Osteocyte (in vitro differentiated cells): Measurements from ENCODE around the gene RASSF10. TPM values are rescaled to one million over a fixed set of nuclear protein-coding genes. Genes with fewer than 3 reads are reported as not detected.

Experiments
- DNase-seq: peaks from one replicate; pipeline ENCODE4 v3.0.0; 2021; ENCODE audit warnings: mixed read lengths; ENCODE audit not compliant: unreplicated experiment; ENCODE audit errors: extremely low spot score
- H3K27ac Mint-ChIP-seq: one replicate; pipeline ENCODE4 v1.8.0; 2021; ENCODE audit warnings: mild to moderate bottlenecking, mixed read lengths; ENCODE audit not compliant: unreplicated experiment
- H3K27me3 Mint-ChIP-seq: one replicate; pipeline ENCODE4 v1.8.0; 2021; ENCODE audit warnings: mixed read lengths; ENCODE audit not compliant: unreplicated experiment
- H3K36me3 Mint-ChIP-seq: one replicate; pipeline ENCODE4 v1.8.0; 2021; ENCODE audit warnings: mixed read lengths; ENCODE audit not compliant: unreplicated experiment
- H3K4me1 Mint-ChIP-seq: one replicate; pipeline ENCODE4 v1.8.0; 2021; ENCODE audit warnings: mixed read lengths; ENCODE audit not compliant: unreplicated experiment
- H3K4me3 Mint-ChIP-seq: one replicate; pipeline ENCODE4 v1.8.0; 2021; ENCODE audit warnings: mild to moderate bottlenecking, moderate library complexity, mixed read lengths; ENCODE audit not compliant: unreplicated experiment
- H3K9me3 Mint-ChIP-seq: one replicate; pipeline ENCODE4 v1.8.0; 2021; ENCODE audit warnings: mixed read lengths; ENCODE audit not compliant: unreplicated experiment
- CTCF ChIP-seq: fragments of 200-600 bp; sonication (generic); IDR thresholded peaks from 2 replicates; pipeline ENCODE4 v1.5.0; 2021; ENCODE audit warnings: antibody characterized with exemption, mild to moderate bottlenecking, moderate library complexity
- total RNA-seq: library from RNA; stranded (reverse); gene quantifications from 2 replicates; pipeline ENCODE4 v1.2.1, GENCODE V29; 2021

RASSF10 gene
- total RNA-seq, 1 donor from 2014 or later = not detected

DNA sequence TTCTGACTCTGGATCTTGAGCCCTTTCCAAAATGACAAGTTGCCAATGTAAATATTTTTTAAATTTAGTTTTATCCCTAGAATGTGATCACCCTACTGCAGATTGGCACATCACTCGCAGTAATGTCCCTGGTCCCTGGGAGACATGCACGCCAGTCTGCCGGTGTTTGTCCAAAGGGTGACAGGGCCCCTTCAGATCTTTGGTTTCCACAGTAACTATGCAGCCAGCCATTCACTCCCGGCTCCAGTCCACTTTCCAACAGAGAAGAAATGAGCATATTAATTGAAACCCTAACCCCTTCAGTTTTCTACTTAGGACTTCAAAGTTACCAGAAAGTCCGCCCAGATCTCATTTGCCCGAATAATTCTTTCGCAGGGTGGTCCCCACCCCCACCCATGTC, 25.8 kb upstream of the RASSF10 start:
- peaks cover 76% of the 10 kb centered on the region for H3K27me3 Mint-ChIP-seq
- no peak for DNase-seq
- H3K9me3 Mint-ChIP-seq = no peaks in the 10 kb centered on the region
- H3K4me1 Mint-ChIP-seq = no peaks in the 10 kb centered on the region
- H3K36me3 Mint-ChIP-seq = no peaks in the 10 kb centered on the region
- H3K4me3 Mint-ChIP-seq = no peak overlapping the region
- no peak for TF ChIP-seq CTCF
- H3K27ac Mint-ChIP-seq = no peak overlapping the region

DNA sequence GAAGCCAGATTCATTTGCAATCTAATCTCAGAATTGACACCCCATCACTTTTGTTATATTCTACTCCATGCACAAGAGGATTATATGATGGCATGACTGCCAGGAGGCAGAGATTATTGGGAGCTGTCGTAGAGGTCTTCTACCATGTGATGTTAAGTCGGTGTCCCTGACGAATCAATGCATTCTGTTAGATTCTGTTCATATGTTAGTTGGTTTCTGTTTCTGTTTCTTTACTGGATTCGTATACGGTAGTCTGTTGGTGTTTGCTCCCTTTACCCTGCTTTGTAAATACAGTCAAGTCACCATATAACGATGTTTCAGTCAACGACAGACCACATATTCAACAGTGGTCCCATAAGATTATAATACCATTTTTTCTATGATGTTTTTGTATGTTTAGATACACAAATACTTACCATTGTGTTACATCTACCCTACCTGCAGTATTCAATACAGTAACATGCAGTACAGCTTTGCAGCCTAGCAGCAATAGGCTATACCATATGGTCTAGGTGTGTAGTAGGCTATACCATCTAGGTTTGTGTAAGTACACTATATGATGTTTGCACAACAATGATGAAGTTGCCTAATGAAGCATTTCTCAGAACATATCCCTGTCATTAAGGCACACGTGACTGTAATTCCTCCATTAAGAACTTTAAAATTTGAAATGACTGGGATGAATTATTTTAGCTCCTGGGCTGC, 22.8 kb upstream of the RASSF10 start:
- no peak for TF ChIP-seq CTCF
- Mint-ChIP-seq H3K27ac (no peak overlapping the region), H3K36me3 (no peaks in the 10 kb centered on the region), H3K27me3 (peaks cover 68% of the 10 kb centered on the region), H3K4me1 (no peaks in the 10 kb centered on the region), H3K4me3 (no peak overlapping the region), H3K9me3 (no peaks in the 10 kb centered on the region)
- DNase-seq = no peak

DNA sequence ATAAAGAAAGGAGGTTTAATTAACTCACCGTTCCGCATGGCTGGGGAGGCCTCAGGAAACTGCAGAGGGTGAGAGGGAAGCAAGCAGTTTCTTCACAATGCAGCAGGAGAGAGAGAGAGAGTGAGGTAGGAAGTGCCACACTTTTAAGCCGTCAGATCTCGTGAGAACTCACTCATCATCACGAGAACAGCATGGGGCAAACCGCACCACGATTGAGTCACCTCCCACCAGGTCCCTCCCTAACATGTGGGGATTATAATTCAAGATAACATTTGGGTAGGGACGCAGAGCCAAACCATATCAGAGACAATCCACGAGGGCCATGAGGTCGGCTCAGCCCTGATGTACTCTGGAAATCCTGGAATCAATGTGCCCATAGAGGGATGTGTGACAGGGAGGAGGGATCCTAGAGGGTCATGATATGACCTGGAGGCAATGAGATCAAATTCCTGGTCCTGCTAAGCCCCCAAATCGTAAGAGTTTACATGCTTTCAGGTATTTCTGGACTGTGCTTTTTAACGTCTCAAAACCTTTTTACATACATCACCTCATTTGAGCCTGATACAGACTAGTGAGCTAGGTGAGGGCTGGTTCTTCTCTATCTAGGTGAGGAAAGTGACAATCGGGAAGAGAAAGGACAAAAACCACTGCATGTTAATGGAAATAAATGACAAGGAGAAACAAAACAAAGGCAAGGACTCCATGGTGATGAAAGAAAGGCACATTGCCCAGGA, 19.5 kb upstream of the RASSF10 start:
- Mint-ChIP-seq H3K27me3 (peaks cover 73% of the 10 kb centered on the region), H3K9me3 (no peaks in the 10 kb centered on the region), H3K27ac (no peak overlapping the region), H3K4me1 (no peaks in the 10 kb centered on the region), H3K36me3 (no peaks in the 10 kb centered on the region), H3K4me3 (no peak overlapping the region)
- DNase-seq = no peak
- no peak for TF ChIP-seq CTCF

- no peak for DNase-seq
- Mint-ChIP-seq H3K4me3 (no peak overlapping the region), H3K4me1 (no peaks in the 10 kb centered on the region), H3K9me3 (no peaks in the 10 kb centered on the region), H3K27ac (no peak overlapping the region), H3K36me3 (no peaks in the 10 kb centered on the region), H3K27me3 (peaks cover 71% of the 10 kb centered on the region)
- no peak for TF ChIP-seq CTCF
These were observed 19.0 kb upstream of the RASSF10 start for GRCh38 chr11:12990162-12990480.

DNA sequence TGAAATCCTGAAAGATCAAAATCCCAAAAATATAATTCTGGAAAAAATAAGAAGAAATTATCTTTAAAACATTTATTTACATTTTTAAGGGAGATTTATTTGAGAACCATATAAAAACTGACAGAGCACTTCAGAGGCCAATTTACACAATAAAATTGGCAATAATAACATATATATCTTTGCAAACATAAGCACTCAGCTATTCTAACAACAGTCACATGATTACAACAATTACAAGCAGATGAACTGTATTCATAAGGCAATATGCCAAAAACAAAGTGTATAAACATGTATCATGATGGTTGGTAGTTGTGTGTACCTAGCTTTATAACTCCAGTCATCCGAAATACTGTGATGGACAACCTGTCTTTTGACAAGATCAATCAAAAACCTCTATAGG, 17.7 kb upstream of the RASSF10 start:
- no peaks in the 10 kb centered on the region for H3K4me1 Mint-ChIP-seq
- DNase-seq = no peak
- peaks cover 66% of the 10 kb centered on the region for H3K27me3 Mint-ChIP-seq
- H3K9me3 Mint-ChIP-seq = peaks cover 5% of the 10 kb centered on the region
- no peak overlapping the region for H3K4me3 Mint-ChIP-seq
- no peaks in the 10 kb centered on the region for H3K36me3 Mint-ChIP-seq
- no peak overlapping the region for H3K27ac Mint-ChIP-seq
- TF ChIP-seq CTCF = no peak
